ENCODE measurements around the gene SP110.

- TF ChIP-seq, protein P1, sequence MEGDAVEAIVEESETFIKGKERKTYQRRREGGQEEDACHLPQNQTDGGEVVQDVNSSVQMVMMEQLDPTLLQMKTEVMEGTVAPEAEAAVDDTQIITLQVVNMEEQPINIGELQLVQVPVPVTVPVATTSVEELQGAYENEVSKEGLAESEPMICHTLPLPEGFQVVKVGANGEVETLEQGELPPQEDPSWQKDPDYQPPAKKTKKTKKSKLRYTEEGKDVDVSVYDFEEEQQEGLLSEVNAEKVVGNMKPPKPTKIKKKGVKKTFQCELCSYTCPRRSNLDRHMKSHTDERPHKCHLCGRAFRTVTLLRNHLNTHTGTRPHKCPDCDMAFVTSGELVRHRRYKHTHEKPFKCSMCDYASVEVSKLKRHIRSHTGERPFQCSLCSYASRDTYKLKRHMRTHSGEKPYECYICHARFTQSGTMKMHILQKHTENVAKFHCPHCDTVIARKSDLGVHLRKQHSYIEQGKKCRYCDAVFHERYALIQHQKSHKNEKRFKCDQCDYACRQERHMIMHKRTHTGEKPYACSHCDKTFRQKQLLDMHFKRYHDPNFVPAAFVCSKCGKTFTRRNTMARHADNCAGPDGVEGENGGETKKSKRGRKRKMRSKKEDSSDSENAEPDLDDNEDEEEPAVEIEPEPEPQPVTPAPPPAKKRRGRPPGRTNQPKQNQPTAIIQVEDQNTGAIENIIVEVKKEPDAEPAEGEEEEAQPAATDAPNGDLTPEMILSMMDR (conservative IDR thresholded peaks at IDR 0.05; ENCODE audit: low read depth, low read length), result no peak
- TF ChIP-seq EZH2 (IDR thresholded peaks at IDR 0.05; ENCODE audit: low read length, unreplicated experiment) (no peak), EZH2phosphoT487 (IDR thresholded peaks at IDR 0.05; ENCODE audit: borderline replicate concordance, low read length) (no peak)
Observed at GRCh38 chr2:230137902-230138539, 81.8 kb downstream of the SP110 start.

Data from PC-3 (cell line).